Activated CD8-positive, alpha-beta memory T cell treated with anti-CD3 and anti-CD28 coated beads for 48 hours (primary cell): ENCODE data around the gene CLCNKB.

Experiments
- DNase-seq, 3 experiments: peaks; one replicate each; pipeline ENCODE4 v3.0.0-alpha.2; 2020; ENCODE audit warnings: low read depth in 2 of 3, low spot score in 2 of 3

CLCNKB gene

GRCh38 chr1:16092097-16092922 is 48.7 kb downstream of the CLCNKB start:
- no peak for DNase-seq

GRCh38 chr1:16092923-16093511 is 49.4 kb downstream of the CLCNKB start:
- no peak for DNase-seq

GRCh38 chr1:16093611-16094010 is 50.0 kb downstream of the CLCNKB start:
- no peak for DNase-seq

DNA sequence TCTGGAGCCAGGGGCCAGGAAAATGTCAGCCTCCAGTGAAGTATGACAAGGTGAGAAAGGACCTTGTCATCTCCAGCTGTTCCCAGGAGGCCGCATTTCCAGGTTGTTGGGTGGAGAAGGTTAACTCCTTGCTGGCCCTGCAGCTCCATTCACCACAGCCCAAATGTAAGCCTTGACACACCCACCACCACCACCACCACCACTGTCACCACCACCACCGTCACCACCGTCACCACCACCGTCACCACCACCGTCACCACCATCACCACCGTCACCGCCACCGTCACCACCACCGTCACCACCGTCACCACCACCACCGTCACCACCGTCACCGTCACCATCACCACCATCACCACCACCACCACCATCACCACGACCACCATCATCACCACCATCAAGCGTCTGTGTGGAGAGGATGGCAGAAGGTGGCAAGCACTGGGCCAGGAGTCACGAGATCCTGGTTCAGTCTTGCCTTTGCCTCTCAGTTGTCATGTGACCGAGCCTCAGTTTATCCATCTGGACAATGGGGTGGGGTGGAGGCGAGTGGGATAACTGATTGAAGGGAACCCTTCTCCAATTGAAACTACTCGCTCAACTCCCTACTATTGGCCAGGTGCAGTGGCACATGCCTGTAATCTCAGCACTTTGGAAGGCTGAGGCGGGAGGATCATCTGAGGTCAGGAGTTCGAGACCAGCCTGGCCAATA is 51.0 kb downstream of the CLCNKB start:
- no peak for DNase-seq

DNA sequence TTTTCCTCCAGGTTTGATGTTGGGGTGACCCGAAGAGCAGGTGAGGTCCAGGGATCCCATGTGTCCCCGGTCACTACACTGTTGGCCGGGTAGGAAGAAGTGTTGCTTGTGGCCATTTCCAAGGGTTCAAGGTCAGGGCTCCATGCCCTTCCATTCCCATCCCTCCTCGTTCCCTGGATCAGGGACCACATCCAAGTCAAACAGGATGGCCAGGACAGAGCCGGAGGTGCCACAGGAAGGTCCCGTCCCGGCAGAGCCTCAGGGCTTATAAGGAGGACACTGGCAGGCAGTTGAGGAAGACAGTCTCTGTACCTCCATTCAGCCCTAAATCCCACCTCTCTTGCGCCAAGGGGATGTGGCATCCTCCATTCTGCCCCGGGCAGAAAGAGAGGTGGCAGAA is 51.9 kb downstream of the CLCNKB start:
- no peak for DNase-seq

DNA sequence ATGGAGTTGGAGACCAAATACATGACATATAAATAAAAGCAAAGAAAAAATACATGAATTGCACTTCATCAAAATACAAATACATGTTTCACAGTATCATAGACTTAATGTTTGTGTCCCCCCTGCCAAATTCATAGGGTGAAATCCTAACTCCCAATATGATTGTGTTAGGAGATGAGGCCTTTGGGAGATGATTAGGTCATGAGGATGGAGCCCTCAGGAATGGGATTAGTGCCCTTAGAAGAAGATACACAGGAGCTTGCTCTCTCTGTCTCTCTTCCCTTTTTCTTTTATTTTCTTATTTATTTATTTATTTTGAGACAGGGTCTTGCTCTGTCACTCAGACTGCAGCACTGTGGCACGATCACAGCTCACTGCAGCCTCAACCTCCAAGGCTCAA is 55.8 kb downstream of the CLCNKB start:
- DNase-seq: no peak

GRCh38 chr1:16101623-16102022 is 58.0 kb downstream of the CLCNKB start:
- no peak for DNase-seq
